Non-pigmented ciliary epithelial cell (primary cell): Measurements from ENCODE around the gene LECT2.

Source experiments
- DNase-seq: peaks from one replicate; pipeline ENCODE4 v3.0.0-alpha.2; 2010; ENCODE audit warnings: low read depth

Gene LECT2

GRCh38 chr5:135934939-135935338 is 19.8 kb downstream of the LECT2 start:
- peak; percentile 8 for DNase-seq

- DNase-seq = no peak
Measured at GRCh38 chr5:135930949-135931295, 23.9 kb downstream of the LECT2 start.

DNA sequence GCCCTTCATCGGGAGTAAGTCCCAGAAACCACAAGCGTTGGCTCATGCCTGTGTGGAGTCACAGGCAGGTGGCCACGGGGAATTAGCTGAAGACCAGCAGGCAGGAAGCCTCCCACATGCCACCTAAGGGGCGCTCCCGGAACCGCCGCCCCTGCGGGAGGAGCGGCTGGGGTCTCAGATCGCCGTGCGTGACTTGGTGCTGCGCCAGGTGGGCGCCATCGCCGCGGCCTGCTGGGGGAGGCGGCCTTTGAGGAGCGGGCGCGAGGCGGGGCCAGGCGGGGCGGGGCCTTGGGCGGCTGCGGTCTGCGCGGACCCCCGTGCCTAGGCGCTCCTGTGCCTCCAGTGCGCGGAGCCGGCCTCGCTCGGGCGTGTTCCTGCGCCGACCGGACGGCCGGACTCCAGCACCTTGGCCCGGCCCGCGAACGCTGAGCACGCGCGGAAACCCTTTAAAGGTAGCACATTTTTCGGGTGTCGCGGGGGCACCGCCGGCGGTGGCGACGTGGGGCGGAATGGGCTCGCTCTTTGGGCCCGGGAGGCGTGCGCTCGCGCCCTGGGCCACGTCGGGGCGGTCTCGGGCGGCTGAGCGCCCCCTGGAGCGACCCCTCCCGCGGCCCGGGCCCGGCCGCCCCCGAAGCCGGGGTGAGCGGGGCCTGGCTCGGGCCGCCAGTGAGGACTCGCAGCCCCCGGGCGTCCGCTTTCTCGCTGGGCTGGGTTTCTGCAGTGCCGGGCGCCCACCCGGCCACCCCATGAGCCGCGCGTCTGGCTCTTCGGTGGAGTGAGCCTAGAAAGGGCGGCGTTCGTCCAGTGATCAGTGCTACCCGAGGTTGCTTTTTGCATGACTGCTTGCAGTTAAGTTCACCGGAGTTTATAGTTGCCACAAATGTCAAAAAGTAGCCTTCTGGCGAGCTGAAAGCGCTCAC is 24.5 kb downstream of the LECT2 start:
- DNase-seq = no peak

DNA sequence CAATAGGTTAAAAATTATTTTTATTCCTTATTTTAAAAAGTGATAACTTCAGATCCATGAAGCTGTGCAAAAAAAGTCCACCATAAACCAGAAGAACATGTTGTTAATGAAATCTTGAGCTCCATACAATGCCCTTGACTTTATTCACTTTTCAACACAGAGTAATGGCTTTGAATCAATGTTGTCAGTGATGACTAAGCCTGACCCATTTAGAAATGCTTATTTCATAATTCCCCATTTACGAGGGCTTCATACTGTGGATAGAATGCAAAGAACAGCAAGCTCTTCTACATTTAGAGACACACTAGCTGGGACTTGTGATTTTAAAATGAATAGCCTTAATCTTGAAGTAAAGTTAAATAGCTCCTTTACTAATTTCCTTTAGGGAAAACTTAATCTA is 33.4 kb downstream of the LECT2 start:
- DNase-seq = no peak

GRCh38 chr5:135920199-135920598 is 34.6 kb downstream of the LECT2 start:
- no peak for DNase-seq

DNA sequence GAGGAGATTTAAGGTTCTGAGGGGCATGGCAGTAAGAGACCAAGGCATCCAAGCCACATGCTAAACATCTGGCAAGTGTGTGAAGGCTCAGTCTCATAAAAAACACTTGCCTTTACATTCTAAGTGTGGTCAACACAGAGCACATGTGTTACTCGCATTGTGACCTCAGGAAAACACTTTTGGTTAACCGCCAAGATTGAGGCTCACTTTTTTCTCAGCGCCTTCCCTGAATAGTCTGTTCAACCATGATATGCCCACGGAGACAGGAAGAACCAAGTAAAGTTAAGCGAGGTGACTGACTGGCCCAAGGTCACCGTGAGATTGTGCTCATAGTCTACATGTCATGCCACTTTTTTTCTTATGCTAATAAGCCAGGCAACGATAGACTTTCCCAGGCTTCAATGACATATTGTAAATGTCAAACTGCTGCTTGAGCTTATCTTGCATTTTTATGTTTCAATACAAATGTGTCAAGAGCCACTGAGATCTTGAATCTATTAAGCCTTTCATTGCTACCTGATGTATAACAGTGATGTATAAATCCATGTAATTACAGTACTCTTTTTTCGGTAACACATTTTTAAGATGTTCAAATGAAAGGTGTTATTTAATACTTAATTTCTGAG is 38.0 kb downstream of the LECT2 start:
- no peak for DNase-seq

GRCh38 chr5:135915466-135916001 is 39.2 kb downstream of the LECT2 start:
- DNase-seq = no peak

DNA sequence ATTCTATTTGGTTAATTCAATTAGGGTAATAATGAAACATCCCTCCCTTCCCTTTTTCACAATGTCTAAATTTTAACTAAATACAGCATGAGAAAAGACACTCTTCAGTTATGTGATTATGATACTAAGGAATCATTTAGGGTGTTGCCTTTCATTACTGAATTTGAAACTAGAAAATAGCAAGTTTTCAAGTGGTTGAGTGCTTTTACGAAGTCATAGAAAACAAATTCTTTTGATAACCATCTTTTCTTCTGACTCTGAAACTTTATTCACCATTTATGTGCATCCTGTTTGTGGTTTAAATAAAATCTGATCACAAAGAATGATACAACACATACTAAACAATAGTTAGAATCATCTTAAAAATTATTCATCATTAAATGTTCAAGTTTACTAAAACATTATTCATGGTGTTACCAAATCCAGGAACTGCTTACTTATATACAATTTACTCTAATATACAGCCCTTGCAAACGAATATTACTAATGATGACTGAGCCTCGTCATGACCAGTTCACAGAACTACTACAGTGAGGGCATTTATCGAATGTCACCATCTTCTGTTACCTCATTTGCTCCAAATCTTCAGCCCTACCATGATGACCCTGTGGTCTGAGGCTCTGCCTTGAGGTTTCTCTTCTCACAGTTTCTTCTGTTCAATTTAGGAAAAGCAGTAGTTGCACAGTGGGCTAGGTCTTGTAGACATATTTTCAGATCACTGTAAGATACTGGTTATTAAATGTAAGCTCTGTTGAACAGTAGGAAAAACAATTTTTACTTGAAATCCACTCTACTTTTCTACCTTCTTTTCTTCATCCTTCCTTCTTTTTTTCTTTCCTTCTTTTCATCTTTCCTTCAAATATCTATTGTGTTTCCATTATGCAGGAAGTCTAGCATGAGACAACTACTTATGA is 40.8 kb downstream of the LECT2 start:
- DNase-seq = no peak

DNA sequence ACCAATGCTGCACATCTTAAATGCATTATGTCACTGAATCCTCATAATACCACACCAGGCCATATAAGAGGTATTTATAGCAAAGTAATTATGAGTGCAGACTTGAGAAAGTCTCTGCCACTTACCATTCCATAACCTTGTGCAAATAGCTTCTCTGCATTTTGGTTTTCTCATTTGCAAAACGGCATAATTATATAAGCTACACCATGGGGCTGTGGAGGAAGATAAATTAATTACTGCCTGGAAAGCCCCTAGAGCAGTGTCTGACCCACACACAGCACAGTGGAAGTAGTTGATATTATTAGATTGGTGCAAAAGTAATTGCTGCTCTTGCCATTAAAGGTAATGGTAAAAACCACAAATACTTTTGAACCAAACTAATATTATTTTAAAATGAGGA is 49.6 kb downstream of the LECT2 start:
- no peak for DNase-seq

- no peak for DNase-seq
Measured at GRCh38 chr5:135901633-135902032, 53.1 kb downstream of the LECT2 start.

- DNase-seq = no peak
Measured at GRCh38 chr5:135900276-135900675, 54.5 kb downstream of the LECT2 start.

- no peak for DNase-seq
Measured at GRCh38 chr5:135898651-135899050, 56.1 kb downstream of the LECT2 start.
